HG03342 (cell line): Measurements from ENCODE around the gene C3orf22.

Source experiments
- ATAC-seq: cut with Tn5 transposase; IDR thresholded peaks from one replicate; pipeline ENCODE4 v1.9.1; 2021; ENCODE audit warnings: mild to moderate bottlenecking, moderate library complexity; ENCODE audit not compliant: unreplicated experiment

Gene C3orf22

GRCh38 chr3:126528800-126529541, 29.8 kb downstream of the C3orf22 start:
- no peak for ATAC-seq

- no peak for ATAC-seq
These were observed 30.3 kb downstream of the C3orf22 start for GRCh38 chr3:126528419-126528799.

- no peak for ATAC-seq
These were observed 31.1 kb downstream of the C3orf22 start for GRCh38 chr3:126527455-126528211.

GRCh38 chr3:126527006-126527405, 31.7 kb downstream of the C3orf22 start:
- ATAC-seq: no peak

GRCh38 chr3:126526668-126527005, 32.1 kb downstream of the C3orf22 start:
- ATAC-seq: no peak

GRCh38 chr3:126525853-126526667, 32.7 kb downstream of the C3orf22 start:
- no peak for ATAC-seq

GRCh38 chr3:126525091-126525852, 33.5 kb downstream of the C3orf22 start:
- no peak for ATAC-seq

GRCh38 chr3:126524429-126524988, 34.2 kb downstream of the C3orf22 start:
- no peak for ATAC-seq

- ATAC-seq: no peak
These were observed 34.8 kb downstream of the C3orf22 start, which contains the start of gene CHST13 for GRCh38 chr3:126523745-126524428. Gene CHST13 (plus strand): TSS chr3:126524155. CDS start chr3:126524333, 178 bp downstream.

- ATAC-seq: no peak
These were observed 36.4 kb downstream of the C3orf22 start for GRCh38 chr3:126522363-126522788.

GRCh38 chr3:126521122-126521891, 37.4 kb downstream of the C3orf22 start:
- no peak for ATAC-seq

- ATAC-seq: no peak
These were observed 39.0 kb downstream of the C3orf22 start for GRCh38 chr3:126519506-126520455.

- ATAC-seq: no peak
These were observed 40.0 kb downstream of the C3orf22 start for GRCh38 chr3:126518779-126519177.

- no peak for ATAC-seq
These were observed 40.5 kb downstream of the C3orf22 start for GRCh38 chr3:126517986-126518778.

- ATAC-seq: no peak
These were observed 41.3 kb downstream of the C3orf22 start, which contains the start of gene UROC1 for GRCh38 chr3:126517291-126517951. Gene UROC1 (minus strand): TSS chr3:126517773. CDS start chr3:126517719, 54 bp downstream.

- no peak for ATAC-seq
These were observed 41.8 kb downstream of the C3orf22 start for GRCh38 chr3:126516936-126517290.
